Activated CD4-positive, alpha-beta T cell treated with anti-CD3 and anti-CD28 coated beads, Interleukin-2, amount 50 U/mL, for 16 hours (primary cell): ENCODE results near the gene DNAH6.
"Not testable (repeated sequence)": the region's sequence is repeated elsewhere in the genome, so short reads cannot be mapped to it uniquely, and the experiment has no call there.

Source experiments
- DNase-seq: peaks from one replicate; pipeline ENCODE4 v3.0.0-alpha.2; 2020

The DNAH6 gene

GRCh38 chr2:84516234-84516986 is at the start of gene DNAH6:
DNAH6 (plus strand) TSS chr2:84516498; CDS start chr2:84517827, 1,329 bp downstream.
- DNase-seq: peak; percentile 85

GRCh38 chr2:84467389-84467788 is 48.9 kb upstream of the DNAH6 start:
- DNase-seq: no peak

- DNase-seq: not testable (repeated sequence)
Measured at GRCh38 chr2:84472423-84472822, 43.9 kb upstream of the DNAH6 start.

- no peak for DNase-seq
Measured at GRCh38 chr2:84472856-84473565, 43.3 kb upstream of the DNAH6 start.

- no peak for DNase-seq
Measured at GRCh38 chr2:84474176-84474575, 42.1 kb upstream of the DNAH6 start.

GRCh38 chr2:84477886-84478285 is 38.4 kb upstream of the DNAH6 start:
- no peak for DNase-seq

GRCh38 chr2:84478867-84479266 is 37.4 kb upstream of the DNAH6 start:
- no peak for DNase-seq

GRCh38 chr2:84481702-84482101 is 34.6 kb upstream of the DNAH6 start:
- no peak for DNase-seq

GRCh38 chr2:84482603-84483002 is 33.7 kb upstream of the DNAH6 start:
- DNase-seq: no peak

- DNase-seq: no peak
Measured at GRCh38 chr2:84483320-84483719, 33.0 kb upstream of the DNAH6 start.

- DNase-seq: no peak
Measured at GRCh38 chr2:84486441-84487115, 29.7 kb upstream of the DNAH6 start.

- DNase-seq: no peak
Measured at GRCh38 chr2:84487298-84487996, 28.9 kb upstream of the DNAH6 start.

- no peak for DNase-seq
Measured at GRCh38 chr2:84491256-84491655, 25.0 kb upstream of the DNAH6 start.

GRCh38 chr2:84491741-84492140 is 24.6 kb upstream of the DNAH6 start:
- DNase-seq: no peak

GRCh38 chr2:84492571-84492970 is 23.7 kb upstream of the DNAH6 start:
- DNase-seq: no peak

- DNase-seq: no peak
Measured at GRCh38 chr2:84493514-84493913, 22.8 kb upstream of the DNAH6 start.

GRCh38 chr2:84494070-84494469 is 22.2 kb upstream of the DNAH6 start:
- peak; percentile 6 for DNase-seq

- peak; percentile 62 for DNase-seq
Measured at GRCh38 chr2:84495539-84496146, 20.7 kb upstream of the DNAH6 start.

- no peak for DNase-seq
Measured at GRCh38 chr2:84496386-84496785, 19.9 kb upstream of the DNAH6 start.

- no peak for DNase-seq
Measured at GRCh38 chr2:84497285-84497684, 19.0 kb upstream of the DNAH6 start.

- DNase-seq: no peak
Measured at GRCh38 chr2:84498150-84498799, 18.0 kb upstream of the DNAH6 start.

- DNase-seq: not testable (repeated sequence)
Measured at GRCh38 chr2:84511024-84511423, 5.3 kb upstream of the DNAH6 start.
